GM21529 (cell line): Measurements from ENCODE around the gene COA4.
"Not testable (repeated sequence)": the region's sequence is repeated elsewhere in the genome, so short reads cannot be mapped to it uniquely, and the experiment has no call there.

ENCODE experiments used
- ATAC-seq: cut with Tn5 transposase; IDR thresholded peaks from one replicate; pipeline ENCODE4 v1.9.1; 2021; ENCODE audit not compliant: unreplicated experiment

COA4 gene

GRCh38 chr11:73876424-73877310, at the start of gene COA4, which contains the start of gene PAAF1:
Gene COA4 (minus strand): TSS chr11:73876846. CDS start chr11:73873378, 3,468 bp downstream.
Gene PAAF1 (plus strand): TSS chr11:73876999. CDS start chr11:73877022, 23 bp downstream.
- peak; percentile 98 for ATAC-seq

DNA sequence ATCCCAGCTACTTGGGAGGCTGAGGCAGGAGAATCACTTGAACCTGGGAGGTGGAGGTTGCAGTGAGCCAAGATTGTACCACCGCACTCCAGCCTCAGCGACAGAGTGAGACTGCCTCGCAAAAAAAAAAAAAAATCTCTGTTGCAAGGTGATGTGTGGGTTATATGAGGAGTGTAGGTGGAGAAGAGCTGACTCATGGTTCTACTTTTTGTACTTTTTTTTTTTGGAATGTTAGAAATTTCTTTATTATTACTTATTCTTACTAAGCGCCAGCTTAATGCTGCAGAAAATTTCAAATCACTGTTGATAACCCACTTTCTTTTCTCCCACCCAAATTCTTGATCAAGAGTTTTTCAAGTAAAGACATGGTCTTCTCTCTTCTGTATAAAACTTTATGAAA, 44.5 kb upstream of the COA4 start:
- no peak for ATAC-seq

GRCh38 chr11:73916435-73916834, 39.8 kb upstream of the COA4 start:
- no peak for ATAC-seq

DNA sequence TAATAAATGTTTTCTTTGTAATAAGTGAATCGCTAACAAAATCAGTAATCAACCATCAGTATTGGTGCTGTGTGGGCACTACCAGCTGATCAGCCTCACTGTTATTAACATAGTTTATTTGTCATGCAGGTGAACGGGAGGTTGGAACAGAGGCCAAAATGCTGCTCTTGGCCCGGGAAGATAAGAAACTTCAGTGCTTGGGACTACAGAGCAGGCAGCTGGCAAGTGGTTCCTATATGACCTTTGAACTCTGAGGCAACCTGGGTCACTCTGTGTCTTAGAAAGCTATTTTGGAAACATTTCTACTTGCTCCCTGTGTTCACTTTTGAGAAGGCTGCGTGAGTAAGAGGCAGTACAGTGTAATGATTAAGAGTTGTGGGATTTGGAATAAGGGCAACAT, 37.6 kb upstream of the COA4 start:
- ATAC-seq: no peak

GRCh38 chr11:73913472-73913871, 36.8 kb upstream of the COA4 start:
- ATAC-seq: no peak

DNA sequence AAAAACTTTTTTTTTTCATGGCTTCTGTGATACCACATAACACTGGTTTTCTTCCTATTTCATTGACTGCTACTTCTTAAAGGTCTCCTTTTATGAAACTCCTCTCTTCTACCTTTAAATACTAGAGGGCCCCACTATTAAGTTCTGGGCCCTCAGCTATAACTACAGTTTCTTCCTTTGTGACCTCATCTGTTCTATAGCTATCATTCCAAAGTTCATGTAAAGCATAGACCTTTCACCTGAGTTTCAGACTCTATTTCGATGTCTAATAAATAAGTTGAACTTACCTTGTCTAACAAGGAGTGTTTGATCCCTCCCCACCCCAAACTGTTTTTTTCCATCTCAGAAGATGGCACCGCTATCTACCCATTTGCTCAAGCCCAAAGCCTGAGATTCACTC, 35.4 kb upstream of the COA4 start:
- no peak for ATAC-seq

- ATAC-seq: no peak
Measured at GRCh38 chr11:73907191-73907590, 30.5 kb upstream of the COA4 start.

- no peak for ATAC-seq
Measured at GRCh38 chr11:73902303-73902702, 25.7 kb upstream of the COA4 start.

DNA sequence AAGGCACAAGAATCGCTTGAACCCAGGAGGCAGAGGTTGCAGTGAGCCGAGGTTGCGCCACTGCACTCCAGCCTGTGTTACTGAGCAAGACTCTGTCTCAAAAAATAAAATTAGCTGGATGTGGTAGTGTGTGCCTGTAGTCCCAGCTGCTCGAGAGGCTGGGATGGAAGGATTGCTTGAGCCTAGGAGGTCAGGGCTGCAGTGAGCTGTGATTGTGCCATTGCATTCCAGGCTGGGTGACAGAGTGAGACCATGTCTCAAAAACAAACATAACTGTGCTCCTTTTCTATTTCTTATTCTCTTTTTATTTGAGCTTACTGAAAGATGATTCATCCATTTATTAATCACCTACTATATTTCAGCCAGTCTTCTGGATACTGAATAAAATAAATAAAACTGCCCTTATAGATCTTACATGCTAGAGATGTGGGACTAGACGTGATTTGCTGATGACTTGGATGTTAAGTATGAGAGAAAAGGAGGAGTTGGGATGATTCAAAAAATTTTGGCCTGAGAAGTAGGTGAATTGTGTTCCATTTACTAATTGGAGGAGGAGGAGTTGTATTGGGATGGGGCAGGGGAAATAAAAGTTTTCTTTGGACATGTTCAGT, 18.2 kb upstream of the COA4 start:
- no peak for ATAC-seq

DNA sequence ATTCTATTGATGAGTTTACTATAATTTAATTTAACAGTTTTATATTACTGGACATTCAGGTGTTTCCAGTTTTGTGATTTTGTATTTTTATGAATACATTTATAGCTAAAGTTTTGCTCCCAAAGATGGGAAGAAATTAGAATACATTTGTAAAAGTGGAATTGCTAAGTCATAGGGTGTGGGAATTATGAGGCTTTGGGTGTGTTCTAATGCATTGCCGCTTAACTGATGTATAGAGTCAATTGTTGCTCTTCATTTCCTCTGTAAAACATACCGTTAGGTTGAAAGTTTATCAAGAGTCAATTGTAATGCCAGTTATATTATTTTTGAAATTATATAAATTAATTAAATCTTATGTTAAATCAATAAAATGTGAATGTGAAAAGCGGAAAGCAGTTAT, 16.4 kb upstream of the COA4 start:
- no peak for ATAC-seq

DNA sequence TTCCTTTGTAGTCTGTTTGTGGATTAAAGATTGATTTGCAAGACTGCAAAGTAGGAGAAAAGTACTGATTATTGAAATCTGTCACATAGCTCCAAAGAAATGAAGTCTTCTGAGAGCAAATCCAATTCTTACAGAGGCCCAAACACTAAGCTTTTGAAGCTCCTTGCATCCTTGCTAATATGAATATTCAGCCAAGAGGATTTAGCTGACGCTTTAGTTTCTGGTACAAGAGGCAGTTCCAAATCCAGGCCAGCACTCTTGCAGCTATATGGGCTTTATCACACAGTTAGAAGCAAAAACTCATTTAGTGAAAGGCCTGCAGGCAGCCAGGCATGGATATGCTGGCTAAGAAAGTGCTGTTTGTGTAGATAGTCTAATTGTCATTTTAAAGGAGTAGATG, 12.9 kb upstream of the COA4 start:
- ATAC-seq: no peak

DNA sequence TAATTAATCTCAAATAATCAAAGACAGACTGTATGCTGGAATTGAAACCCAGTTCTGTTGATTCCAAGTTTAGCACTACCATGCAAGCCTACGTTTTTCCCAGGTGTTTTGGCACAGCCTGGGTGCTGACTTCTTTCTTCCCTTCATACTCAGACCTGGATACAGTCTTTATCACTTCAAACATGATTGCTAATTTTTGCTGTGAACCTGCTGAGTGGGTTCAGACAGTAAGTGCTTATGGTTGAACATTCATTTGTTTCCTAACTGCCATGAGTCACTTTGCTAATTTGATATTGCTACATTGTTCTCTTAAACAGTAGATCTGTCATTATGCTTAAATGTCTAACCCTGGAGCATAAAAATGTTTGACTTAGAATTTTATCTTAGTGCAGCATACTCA, 12.4 kb upstream of the COA4 start:
- ATAC-seq: no peak

- no peak for ATAC-seq
Measured at GRCh38 chr11:73888244-73888643, 11.6 kb upstream of the COA4 start.

DNA sequence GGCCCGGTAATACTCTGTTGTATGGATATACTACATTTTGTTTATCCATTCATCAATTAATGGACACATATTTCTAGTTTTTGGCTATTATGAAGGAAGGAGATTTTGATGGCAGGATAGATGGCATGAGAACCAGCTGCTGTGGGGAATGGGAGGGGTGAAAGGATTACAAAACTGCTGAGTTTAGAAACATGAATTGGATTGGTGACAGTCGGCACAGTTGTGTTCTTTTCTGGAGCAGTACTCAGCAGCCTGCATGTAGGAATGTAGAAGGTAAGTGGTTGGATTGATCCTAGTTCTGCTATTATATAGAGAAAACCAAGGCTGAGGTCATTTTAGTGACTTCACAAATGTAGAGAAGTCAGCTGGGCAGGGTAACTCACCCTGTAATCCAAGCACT, 7.2 kb upstream of the COA4 start:
- ATAC-seq: no peak

DNA sequence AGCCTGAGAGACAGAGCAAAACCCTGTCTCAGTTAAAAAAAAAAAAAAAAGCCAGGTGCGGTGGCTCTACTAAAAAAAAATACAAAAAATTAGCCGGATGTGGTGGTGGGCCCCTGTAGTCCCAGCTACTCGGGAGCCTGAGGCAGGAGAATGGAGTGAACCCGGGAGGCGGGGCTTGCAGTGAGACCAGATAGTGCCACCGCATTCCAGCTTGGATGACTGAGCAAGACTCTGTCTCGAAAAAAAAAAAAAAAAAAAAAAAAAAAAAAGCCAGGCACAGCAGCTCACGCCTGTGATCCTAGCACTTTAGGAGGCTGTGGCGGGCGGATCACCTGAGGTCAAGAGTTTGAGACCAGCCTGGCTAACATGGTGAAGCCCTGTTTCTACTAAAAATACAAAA, 3.8 kb upstream of the COA4 start:
- not testable (repeated sequence) for ATAC-seq

GRCh38 chr11:73878771-73879170, 2.1 kb upstream of the COA4 start:
- ATAC-seq: no peak

DNA sequence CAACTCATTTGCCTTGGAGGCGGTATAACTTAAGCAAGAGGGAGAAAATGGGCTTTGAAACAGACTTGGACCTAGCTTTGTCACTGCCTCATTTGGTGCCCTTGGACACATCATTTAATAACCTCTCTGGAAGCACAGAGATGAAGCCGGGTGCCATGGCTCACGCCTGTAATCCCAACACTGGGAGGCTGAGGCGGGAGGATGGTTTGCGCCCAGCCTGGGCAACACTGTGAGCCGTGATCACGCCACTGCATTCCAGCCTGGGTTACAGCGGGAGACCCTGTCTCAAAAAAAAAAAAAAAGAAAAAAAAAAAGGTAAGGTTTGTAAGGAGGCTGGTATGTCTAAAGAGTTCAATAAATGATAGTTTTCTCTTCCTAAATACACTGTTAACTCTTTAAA, 806 bp downstream of the COA4 start:
- no peak for ATAC-seq

GRCh38 chr11:73875380-73875779, 1.3 kb downstream of the COA4 start:
- ATAC-seq: no peak

- ATAC-seq: no peak
Measured at GRCh38 chr11:73872749-73873357, 3.8 kb downstream of the COA4 start.

- no peak for ATAC-seq
Measured at GRCh38 chr11:73870261-73870660, 6.4 kb downstream of the COA4 start.

DNA sequence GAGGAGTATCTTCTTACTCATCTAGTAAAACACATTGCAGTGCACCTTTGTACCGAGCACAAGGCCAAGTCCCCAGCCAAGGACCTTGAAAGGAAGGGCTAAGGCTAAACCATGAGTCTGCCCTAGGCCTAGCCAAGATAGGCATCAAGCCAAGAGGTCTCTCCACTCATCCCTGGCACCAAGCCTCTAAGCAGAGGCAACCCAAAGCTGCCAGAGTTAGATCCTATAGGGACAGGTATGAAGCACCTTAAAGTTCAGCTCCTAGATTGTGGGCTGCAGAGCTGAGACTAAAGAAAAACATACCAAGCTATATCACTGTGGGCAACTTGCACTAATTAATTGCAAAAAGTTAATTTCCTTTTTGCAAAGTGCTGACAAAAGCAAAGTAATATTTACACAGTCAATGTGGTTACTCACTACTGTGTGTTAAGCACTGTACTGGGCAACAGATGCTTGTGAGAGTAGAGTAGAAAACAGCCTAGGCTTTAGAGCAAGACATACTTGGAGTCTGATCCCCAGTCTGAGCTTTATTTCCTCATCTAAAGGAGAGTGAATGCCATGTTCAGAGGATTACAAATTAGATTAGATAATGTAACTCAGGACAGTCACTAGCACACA, 7.2 kb downstream of the COA4 start:
- no peak for ATAC-seq

DNA sequence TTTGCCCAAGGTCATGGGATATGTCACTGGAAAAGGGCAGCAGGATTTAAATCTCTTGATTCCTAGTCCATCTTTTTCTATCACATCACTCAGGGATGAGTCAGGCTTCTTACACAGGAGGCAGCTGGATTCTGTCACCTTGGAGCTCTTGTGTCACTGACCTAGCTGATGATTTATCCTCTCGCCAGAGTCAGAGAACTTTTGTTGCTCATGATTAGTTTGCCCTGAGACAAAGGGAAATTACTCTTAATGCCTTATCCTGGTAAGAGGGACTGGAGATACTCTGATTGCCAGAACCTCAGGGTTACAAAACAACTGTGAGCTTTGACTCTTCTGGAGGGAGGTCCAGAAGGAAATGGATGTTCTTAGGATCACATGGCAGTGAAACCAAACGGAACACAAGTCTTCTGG, 10.1 kb downstream of the COA4 start:
- ATAC-seq: no peak
